Measurements from ENCODE around the gene VAT1. TPM values are rescaled to one million over a fixed set of nuclear protein-coding genes. Genes with fewer than 3 reads are reported as not detected.

Gene VAT1
- total RNA-seq, 1 experiment from 2014 or later: 262 TPM

DNA sequence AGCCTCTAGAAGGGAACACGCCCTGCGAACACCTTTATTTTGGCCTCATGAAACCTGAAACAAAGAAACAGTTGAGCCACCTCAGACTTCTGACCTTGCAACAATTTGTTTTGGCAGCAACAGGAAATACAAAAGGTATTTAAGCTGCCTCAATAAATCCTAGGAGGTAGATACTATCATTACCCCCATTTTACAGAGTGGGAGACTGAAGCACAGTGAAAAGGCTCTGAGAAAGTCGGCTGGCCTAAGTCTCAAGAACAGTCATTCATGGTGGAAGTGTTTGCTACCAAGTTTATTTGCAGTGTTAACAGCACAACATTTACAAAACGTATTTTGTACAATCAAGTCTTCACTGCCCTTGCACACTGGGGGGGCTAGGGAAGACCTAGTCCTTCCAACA is 21.8 kb upstream of the VAT1 start:
- no peaks in the 10 kb centered on the region for H3K9me3 ChIP-seq (ENCODE audit: control insufficient read depth, low read depth, low read length)
- H3K23ac ChIP-seq (ENCODE audit: insufficient read length, low read depth, low read length): no peak overlapping the region
- no peak overlapping the region for H3K4ac ChIP-seq (ENCODE audit: low read depth, low read length)
- no peak overlapping the region for H2BK20ac ChIP-seq (ENCODE audit: low read depth, low read length, poor library complexity, severe bottlenecking)
- Mint-ChIP-seq H3K36me3 (ENCODE audit: insufficient read depth in 1 of 3, low read depth in 3 of 3) (peaks cover 14 to 29% (median 23%) of the 10 kb centered on the region in 3 experiments; a peak in 6 of 7 replicates), H3K4me1 (peaks cover 44 to 46% of the 10 kb centered on the region in 2 experiments), H3K27me3 (ENCODE audit: low read depth) (no peaks in the 10 kb centered on the region), H3K4me3 (no peak overlapping the region), H3K27ac (peak overlapping the region in 2 of 3 experiments; percentile 51 to 77; a peak in 2 of 7 replicates), H3K9me3 (no peaks in the 10 kb centered on the region; a peak in 1 of 5 replicates)
- H4K91ac ChIP-seq (ENCODE audit: insufficient read length, low read depth, low read length): no peak overlapping the region
- no peak overlapping the region for H2BK5ac ChIP-seq (ENCODE audit: insufficient read length, low read length)
- no peak overlapping the region for H3T11ph ChIP-seq (ENCODE audit: low read length)
- no peaks in the 10 kb centered on the region for H4K20me1 ChIP-seq (ENCODE audit: control insufficient read depth, insufficient read depth, insufficient read length)
- H3K79me1 ChIP-seq (ENCODE audit: insufficient read depth, low read depth, low read length, poor library complexity, severe bottlenecking): no peaks in the 10 kb centered on the region
- no peak overlapping the region for H4K5ac ChIP-seq (ENCODE audit: insufficient read length, low read depth, low read length)
- no peak overlapping the region for H3K9ac ChIP-seq (ENCODE audit: extremely low read depth, insufficient read length, low read length)
- H3K27me3 ChIP-seq (ENCODE audit: insufficient read depth, low read length): no peaks in the 10 kb centered on the region
- no peak overlapping the region for H3K18ac ChIP-seq (ENCODE audit: insufficient read length, low read depth, low read length)
- no peak overlapping the region for H3K56ac ChIP-seq (ENCODE audit: insufficient read length, low read depth, low read length)
- H2AK5ac ChIP-seq (ENCODE audit: insufficient read length, low read length): no peak overlapping the region
- no peak overlapping the region for H2AFZ ChIP-seq (ENCODE audit: low read length)
- TF ChIP-seq CTCF (conservative IDR thresholded peaks at IDR 0.05): no peak
- no peaks in the 10 kb centered on the region for H3K23me2 ChIP-seq (ENCODE audit: insufficient read length, low read depth, low read length, poor library complexity, severe bottlenecking)
- no peak overlapping the region for H3K14ac ChIP-seq (ENCODE audit: insufficient read depth, low read length)
- no peak overlapping the region for H2BK120ac ChIP-seq (ENCODE audit: low read depth, low read length, poor library complexity, severe bottlenecking)
- WGBS (ENCODE audit: extremely low coverage, insufficient read length, low lambda C conversion rate): no CpG with 5 or more reads among the region's 4 CpGs
- H3K4me2 ChIP-seq (ENCODE audit: insufficient read depth, insufficient read length, low read length): no peak overlapping the region
- no peak overlapping the region for H4K8ac ChIP-seq (replicated peaks; ENCODE audit: insufficient read length, low read depth, low read length)
- no peak for DNase-seq
- peaks cover 13% of the 10 kb centered on the region; the same call in 1 of the 2 replicates for H3K4me1 ChIP-seq (ENCODE audit: insufficient read depth, low read length)
- no peak overlapping the region for H2BK15ac ChIP-seq (ENCODE audit: low read depth, low read length)
- no peak overlapping the region for H3K27ac ChIP-seq (ENCODE audit: insufficient read length, low read depth, low read length)
- H2BK12ac ChIP-seq (ENCODE audit: insufficient read length, low read depth, low read length): no peak overlapping the region
- no peaks in the 10 kb centered on the region for H3K79me2 ChIP-seq (ENCODE audit: insufficient read depth, low read length)

All from H9 (cell line).